ENCODE data around the gene ASS1. TPM values are rescaled to one million over a fixed set of nuclear protein-coding genes. Genes with fewer than 3 reads are reported as not detected.

Gene ASS1
- total and polyA plus RNA-seq, 2 of the 13 experiments (the other 11 are each of a cell fraction or from before 2014, with no cell fraction given) = 77.6 to 122 TPM

DNA sequence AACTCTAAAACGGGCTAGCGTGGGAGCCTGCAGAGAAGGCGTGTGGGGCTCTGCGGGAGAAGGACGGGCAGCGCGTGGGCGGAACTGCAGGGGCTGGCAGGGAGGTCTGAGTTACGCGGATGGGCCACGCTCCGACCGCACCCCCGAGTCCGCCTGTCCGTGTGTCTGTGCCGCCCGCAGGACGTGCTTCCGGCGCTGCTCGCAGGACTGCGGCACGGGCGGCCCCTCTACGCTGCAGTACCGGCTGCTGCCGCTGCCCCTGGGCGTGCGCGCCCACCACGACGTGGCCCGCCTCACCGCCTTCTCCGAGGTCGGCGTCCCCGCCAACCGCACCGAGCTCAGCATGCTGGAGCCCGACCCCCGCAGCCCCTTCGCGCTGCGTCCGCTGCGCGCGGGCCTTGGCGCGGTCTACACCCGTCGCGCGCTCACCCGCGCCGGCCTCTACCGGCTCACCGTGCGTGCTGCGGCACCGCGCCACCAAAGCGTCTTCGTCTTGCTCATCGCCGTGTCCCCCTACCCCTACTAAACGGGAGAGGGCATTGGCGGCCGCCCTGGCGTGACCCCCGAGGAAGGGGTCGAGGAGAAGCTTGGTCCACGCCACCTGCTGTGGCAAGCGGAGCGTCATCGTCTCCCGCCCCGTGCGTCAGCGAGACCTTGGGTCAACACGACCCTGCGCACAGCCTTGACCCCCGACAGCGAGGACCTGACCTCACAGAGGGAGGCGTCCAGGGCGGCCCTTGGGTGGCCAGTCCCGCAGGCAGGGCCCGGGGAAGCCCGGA lies 11.4 kb upstream of the ASS1 start (continued):
- TF ChIP-seq, protein P1, sequence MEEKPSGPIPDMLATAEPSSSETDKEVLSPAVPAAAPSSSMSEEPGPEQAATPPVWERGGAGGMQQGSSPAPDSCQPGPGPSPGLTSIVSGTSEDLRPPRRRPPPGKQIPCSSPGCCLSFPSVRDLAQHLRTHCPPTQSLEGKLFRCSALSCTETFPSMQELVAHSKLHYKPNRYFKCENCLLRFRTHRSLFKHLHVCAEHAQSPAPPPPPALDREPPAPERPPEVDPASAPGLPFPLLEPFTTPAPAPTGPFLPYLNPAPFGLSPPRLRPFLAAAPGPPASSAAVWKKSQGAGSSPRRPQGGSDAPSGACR (CRISPR knock-in tag; IDR thresholded peaks at IDR 0.05) = no peak
- TF ChIP-seq NFE2L2 (IDR thresholded peaks at IDR 0.05; ENCODE audit: low read length) (no peak), ZNF10 (CRISPR knock-in tag; IDR thresholded peaks at IDR 0.05; ENCODE audit: borderline replicate concordance, low read depth) (0 out of 2 replicates have a peak, but pooled peaks have one; percentile 52), ZNF143 (CRISPR knock-in tag; IDR thresholded peaks at IDR 0.05) (no peak), ZNF451 (CRISPR knock-in tag; IDR thresholded peaks at IDR 0.05) (peak; percentile 68; the same call in 1 of the 2 replicates), FOXJ3 (CRISPR knock-in tag; IDR thresholded peaks at IDR 0.05; ENCODE audit: borderline replicate concordance) (no peak), NCOR1 (IDR thresholded peaks at IDR 0.05; ENCODE audit: borderline replicate concordance, low read length) (0 out of 2 replicates have a peak, but pooled peaks have one; percentile 26), CCDC6 (CRISPR knock-in tag; IDR thresholded peaks at IDR 0.05) (0 out of 2 replicates have a peak, but pooled peaks have one; percentile 55), MXD4 (CRISPR knock-in tag; IDR thresholded peaks at IDR 0.05) (no peak), ELF1 (CRISPR knock-in tag; IDR thresholded peaks at IDR 0.05) (no peak), KDM1A (CRISPR knock-in tag; IDR thresholded peaks at IDR 0.05) (no peak), KMT2A (CRISPR knock-in tag; IDR thresholded peaks at IDR 0.05) (no peak)
- TF ChIP-seq, protein P2, sequence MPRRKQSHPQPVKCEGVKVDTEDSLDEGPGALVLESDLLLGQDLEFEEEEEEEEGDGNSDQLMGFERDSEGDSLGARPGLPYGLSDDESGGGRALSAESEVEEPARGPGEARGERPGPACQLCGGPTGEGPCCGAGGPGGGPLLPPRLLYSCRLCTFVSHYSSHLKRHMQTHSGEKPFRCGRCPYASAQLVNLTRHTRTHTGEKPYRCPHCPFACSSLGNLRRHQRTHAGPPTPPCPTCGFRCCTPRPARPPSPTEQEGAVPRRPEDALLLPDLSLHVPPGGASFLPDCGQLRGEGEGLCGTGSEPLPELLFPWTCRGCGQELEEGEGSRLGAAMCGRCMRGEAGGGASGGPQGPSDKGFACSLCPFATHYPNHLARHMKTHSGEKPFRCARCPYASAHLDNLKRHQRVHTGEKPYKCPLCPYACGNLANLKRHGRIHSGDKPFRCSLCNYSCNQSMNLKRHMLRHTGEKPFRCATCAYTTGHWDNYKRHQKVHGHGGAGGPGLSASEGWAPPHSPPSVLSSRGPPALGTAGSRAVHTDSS (CRISPR knock-in tag; conservative IDR thresholded peaks at IDR 0.05) = 0 out of 2 replicates have a peak, but pooled peaks have one; percentile 14
- TF ChIP-seq, protein P3, sequence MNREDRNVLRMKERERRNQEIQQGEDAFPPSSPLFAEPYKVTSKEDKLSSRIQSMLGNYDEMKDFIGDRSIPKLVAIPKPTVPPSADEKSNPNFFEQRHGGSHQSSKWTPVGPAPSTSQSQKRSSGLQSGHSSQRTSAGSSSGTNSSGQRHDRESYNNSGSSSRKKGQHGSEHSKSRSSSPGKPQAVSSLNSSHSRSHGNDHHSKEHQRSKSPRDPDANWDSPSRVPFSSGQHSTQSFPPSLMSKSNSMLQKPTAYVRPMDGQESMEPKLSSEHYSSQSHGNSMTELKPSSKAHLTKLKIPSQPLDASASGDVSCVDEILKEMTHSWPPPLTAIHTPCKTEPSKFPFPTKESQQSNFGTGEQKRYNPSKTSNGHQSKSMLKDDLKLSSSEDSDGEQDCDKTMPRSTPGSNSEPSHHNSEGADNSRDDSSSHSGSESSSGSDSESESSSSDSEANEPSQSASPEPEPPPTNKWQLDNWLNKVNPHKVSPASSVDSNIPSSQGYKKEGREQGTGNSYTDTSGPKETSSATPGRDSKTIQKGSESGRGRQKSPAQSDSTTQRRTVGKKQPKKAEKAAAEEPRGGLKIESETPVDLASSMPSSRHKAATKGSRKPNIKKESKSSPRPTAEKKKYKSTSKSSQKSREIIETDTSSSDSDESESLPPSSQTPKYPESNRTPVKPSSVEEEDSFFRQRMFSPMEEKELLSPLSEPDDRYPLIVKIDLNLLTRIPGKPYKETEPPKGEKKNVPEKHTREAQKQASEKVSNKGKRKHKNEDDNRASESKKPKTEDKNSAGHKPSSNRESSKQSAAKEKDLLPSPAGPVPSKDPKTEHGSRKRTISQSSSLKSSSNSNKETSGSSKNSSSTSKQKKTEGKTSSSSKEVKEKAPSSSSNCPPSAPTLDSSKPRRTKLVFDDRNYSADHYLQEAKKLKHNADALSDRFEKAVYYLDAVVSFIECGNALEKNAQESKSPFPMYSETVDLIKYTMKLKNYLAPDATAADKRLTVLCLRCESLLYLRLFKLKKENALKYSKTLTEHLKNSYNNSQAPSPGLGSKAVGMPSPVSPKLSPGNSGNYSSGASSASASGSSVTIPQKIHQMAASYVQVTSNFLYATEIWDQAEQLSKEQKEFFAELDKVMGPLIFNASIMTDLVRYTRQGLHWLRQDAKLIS (CRISPR knock-in tag; IDR thresholded peaks at IDR 0.05) = no peak
- TF ChIP-seq, protein P4, sequence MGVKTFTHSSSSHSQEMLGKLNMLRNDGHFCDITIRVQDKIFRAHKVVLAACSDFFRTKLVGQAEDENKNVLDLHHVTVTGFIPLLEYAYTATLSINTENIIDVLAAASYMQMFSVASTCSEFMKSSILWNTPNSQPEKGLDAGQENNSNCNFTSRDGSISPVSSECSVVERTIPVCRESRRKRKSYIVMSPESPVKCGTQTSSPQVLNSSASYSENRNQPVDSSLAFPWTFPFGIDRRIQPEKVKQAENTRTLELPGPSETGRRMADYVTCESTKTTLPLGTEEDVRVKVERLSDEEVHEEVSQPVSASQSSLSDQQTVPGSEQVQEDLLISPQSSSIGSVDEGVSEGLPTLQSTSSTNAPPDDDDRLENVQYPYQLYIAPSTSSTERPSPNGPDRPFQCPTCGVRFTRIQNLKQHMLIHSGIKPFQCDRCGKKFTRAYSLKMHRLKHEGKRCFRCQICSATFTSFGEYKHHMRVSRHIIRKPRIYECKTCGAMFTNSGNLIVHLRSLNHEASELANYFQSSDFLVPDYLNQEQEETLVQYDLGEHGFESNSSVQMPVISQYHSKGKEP (CRISPR knock-in tag; IDR thresholded peaks at IDR 0.05) = no peak
- TF ChIP-seq, protein P5, sequence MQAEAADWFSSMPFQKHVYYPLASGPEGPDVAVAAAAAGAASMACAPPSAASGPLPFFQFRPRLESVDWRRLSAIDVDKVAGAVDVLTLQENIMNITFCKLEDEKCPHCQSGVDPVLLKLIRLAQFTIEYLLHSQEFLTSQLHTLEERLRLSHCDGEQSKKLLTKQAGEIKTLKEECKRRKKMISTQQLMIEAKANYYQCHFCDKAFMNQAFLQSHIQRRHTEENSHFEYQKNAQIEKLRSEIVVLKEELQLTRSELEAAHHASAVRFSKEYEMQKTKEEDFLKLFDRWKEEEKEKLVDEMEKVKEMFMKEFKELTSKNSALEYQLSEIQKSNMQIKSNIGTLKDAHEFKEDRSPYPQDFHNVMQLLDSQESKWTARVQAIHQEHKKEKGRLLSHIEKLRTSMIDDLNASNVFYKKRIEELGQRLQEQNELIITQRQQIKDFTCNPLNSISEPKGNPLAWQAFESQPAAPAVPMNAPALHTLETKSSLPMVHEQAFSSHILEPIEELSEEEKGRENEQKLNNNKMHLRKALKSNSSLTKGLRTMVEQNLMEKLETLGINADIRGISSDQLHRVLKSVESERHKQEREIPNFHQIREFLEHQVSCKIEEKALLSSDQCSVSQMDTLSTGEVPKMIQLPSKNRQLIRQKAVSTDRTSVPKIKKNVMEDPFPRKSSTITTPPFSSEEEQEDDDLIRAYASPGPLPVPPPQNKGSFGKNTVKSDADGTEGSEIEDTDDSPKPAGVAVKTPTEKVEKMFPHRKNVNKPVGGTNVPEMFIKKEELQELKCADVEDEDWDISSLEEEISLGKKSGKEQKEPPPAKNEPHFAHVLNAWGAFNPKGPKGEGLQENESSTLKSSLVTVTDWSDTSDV (CRISPR knock-in tag; IDR thresholded peaks at IDR 0.05) = no peak
- TF ChIP-seq, protein P6, sequence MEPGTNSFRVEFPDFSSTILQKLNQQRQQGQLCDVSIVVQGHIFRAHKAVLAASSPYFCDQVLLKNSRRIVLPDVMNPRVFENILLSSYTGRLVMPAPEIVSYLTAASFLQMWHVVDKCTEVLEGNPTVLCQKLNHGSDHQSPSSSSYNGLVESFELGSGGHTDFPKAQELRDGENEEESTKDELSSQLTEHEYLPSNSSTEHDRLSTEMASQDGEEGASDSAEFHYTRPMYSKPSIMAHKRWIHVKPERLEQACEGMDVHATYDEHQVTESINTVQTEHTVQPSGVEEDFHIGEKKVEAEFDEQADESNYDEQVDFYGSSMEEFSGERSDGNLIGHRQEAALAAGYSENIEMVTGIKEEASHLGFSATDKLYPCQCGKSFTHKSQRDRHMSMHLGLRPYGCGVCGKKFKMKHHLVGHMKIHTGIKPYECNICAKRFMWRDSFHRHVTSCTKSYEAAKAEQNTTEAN (CRISPR knock-in tag; conservative IDR thresholded peaks at IDR 0.05) = 0 out of 2 replicates have a peak, but pooled peaks have one; percentile 32

Data from HepG2 (cell line).